Spinal cord (tissue), 10 donors: ENCODE measurements around the gene FAAP20. TPM values are rescaled to one million over a fixed set of nuclear protein-coding genes. Genes with fewer than 3 reads are reported as not detected.
"Not testable (repeated sequence)": the region's sequence is repeated elsewhere in the genome, so short reads cannot be mapped to it uniquely, and the experiment has no call there.

ENCODE experiments used
- DNase-seq, 6 donors: peaks; one replicate each; pipeline versions ENCODE4 v3.0.0 to v3.0.0-alpha.2; 2013 to 2015; ENCODE audit warnings: low spot score in 6 of 6, low read depth in 4 of 6
- H3K27ac ChIP-seq: one replicate; pipeline ENCODE4 v1.5.1; 2013; ENCODE audit warnings: low read depth, low read length, control low read depth
- H3K27me3 ChIP-seq: one replicate; pipeline ENCODE4 v1.6.1; 2013; ENCODE audit warnings: low read length; ENCODE audit not compliant: control insufficient read depth, insufficient read depth
- H3K36me3 ChIP-seq: one replicate; pipeline ENCODE4 v1.6.1; 2013; ENCODE audit warnings: low read length; ENCODE audit not compliant: control insufficient read depth, insufficient read depth
- H3K4me1 ChIP-seq: one replicate; pipeline ENCODE4 v1.6.1; 2013; ENCODE audit warnings: low read length; ENCODE audit not compliant: control insufficient read depth, insufficient read depth
- H3K4me3 ChIP-seq: one replicate; pipeline ENCODE4 v1.5.1; 2013; ENCODE audit warnings: low read depth, low read length, control low read depth
- H3K9me3 ChIP-seq: one replicate; pipeline ENCODE4 v1.6.1; 2013; ENCODE audit warnings: low read length; ENCODE audit not compliant: control insufficient read depth, insufficient read depth
- WGBS: methylation state at CpG from one replicate; pipeline ENCODE4 v1.1.5; 2013; ENCODE audit warnings: missing lambda C conversion rate; ENCODE audit not compliant: insufficient coverage; 5-methylcytosine and 5-hydroxymethylcytosine counted together
- polyA plus RNA-seq, 2 donors: library from polyadenylated mRNA; unstranded; fragments of 120-200 nt; gene quantifications; one replicate each; pipeline ENCODE4 v1.2.1, GENCODE V29; 2013; ENCODE audit not compliant: insufficient read length in 2 of 2
- total RNA-seq, 2 donors: library from RNA; depleted of rRNA in 1 of 2; stranded (reverse); fragments of 120-200 nt in 1 of 2; fragments of >200 nt in 1 of 2; gene quantifications; one replicate each; pipeline versions ENCODE4 v1.2.3 to v1.2.4, GENCODE V29; 2013 to 2014
- donor health status: healthy.

Gene FAAP20
- total and polyA plus RNA-seq, 4 donors = 15.5 to 96.8 (median 57.3) TPM

DNA sequence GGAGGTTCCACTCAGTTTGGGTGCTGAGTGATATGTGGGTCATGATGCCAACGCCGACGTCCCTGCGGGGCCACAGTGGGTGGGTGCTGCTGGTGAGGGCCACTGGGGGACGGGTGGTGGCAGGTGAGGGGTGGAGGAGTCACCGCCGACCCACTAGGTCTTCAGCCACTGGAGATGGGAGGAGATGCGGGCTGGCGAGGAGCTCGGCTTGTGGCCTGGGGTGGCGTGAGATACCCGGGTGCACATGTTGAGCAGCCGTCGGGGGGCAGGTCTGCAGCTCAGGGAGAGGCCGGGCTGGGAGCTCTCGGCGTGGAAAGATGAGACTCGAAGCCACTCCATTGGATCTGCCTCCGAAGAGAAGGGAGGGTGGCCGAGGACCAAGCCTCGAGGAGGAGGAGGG is 40.5 kb downstream of the FAAP20 start:
- no peak for DNase-seq
- no peak overlapping the region for H3K4me3 ChIP-seq
- H3K36me3 ChIP-seq = peaks cover 74% of the 10 kb centered on the region
- WGBS = 96% methylated on average over 20 of the region's 21 CpGs
- H3K9me3 ChIP-seq = no peaks in the 10 kb centered on the region
- H3K27ac ChIP-seq = no peak overlapping the region
- no peaks in the 10 kb centered on the region for H3K27me3 ChIP-seq
- H3K4me1 ChIP-seq = peaks cover 5% of the 10 kb centered on the region

DNA sequence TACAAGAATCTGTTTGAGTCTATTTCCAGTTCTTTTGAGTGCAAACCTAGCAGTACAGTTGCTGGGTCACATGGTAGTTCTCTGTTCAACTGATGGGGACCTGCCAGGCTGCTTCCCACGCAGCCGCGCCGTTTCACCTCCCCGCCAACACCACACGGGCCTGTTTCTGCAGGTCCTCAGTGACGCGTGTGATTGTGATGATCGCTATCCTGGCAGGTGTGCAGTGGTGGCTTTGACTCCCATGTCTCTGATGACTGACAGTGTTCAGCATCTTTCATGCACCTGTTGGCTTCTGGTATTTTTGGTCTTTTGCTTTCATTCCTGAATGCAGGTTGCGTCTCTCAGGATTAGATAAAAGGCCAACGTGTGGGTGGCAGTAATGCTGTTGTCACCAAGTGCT is 41.6 kb downstream of the FAAP20 start:
- WGBS = 96% methylated on average over 11 of the region's 11 CpGs
- Histone ChIP-seq H3K4me3 (no peak overlapping the region), H3K4me1 (peaks cover 5% of the 10 kb centered on the region), H3K36me3 (peaks cover 74% of the 10 kb centered on the region), H3K27me3 (no peaks in the 10 kb centered on the region), H3K27ac (no peak overlapping the region), H3K9me3 (no peaks in the 10 kb centered on the region)
- no peak for DNase-seq

DNA sequence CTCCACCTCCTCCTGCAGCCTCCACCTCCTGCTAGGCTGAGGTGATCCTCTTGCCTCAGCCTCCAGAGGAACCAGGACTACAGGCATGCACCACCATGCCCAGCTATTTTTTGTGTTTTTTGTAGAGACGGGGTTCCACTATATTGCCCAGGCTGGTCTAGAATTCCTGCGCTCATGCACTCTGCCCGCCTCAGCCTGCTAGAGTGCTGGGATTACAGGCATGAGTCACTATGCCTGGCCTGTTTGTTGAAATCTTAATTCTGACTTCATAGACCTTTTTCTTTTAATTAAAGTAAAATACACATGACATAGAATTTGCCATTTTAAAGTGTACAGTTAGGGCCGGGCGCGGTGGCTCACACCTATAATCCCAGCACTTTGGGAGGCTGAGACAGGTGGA is 42.7 kb downstream of the FAAP20 start:
- 93% methylated on average over 2 of the region's 6 CpGs for WGBS
- Histone ChIP-seq H3K4me3 (no peak overlapping the region), H3K36me3 (peaks cover 69% of the 10 kb centered on the region), H3K27ac (no peak overlapping the region), H3K27me3 (no peaks in the 10 kb centered on the region), H3K4me1 (peaks cover 5% of the 10 kb centered on the region), H3K9me3 (no peaks in the 10 kb centered on the region)
- no peak for DNase-seq

DNA sequence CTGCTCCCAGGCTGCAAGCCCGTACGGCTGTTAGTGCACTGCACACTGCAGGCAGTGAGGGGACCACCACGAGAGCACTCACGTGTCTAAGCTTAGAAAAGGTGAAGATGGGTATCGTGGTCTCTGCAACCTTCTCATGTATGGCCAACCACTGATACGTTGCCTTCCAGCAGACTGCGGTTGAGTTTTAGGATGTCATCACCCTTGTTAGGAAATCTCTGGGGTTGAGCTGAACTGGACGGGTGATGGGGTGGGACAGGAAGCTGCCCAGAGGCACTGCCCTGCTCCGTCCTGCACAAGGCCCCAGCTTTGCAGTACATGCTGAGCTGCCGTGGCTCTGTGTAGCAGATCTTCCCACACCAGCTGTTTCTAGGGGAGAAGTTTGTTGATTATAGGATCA is 43.3 kb downstream of the FAAP20 start:
- Histone ChIP-seq H3K4me1 (peaks cover 5% of the 10 kb centered on the region), H3K4me3 (no peak overlapping the region), H3K27me3 (no peaks in the 10 kb centered on the region), H3K36me3 (peaks cover 74% of the 10 kb centered on the region), H3K9me3 (no peaks in the 10 kb centered on the region), H3K27ac (no peak overlapping the region)
- no peak for DNase-seq
- 81% methylated on average over 10 of the region's 10 CpGs for WGBS

DNA sequence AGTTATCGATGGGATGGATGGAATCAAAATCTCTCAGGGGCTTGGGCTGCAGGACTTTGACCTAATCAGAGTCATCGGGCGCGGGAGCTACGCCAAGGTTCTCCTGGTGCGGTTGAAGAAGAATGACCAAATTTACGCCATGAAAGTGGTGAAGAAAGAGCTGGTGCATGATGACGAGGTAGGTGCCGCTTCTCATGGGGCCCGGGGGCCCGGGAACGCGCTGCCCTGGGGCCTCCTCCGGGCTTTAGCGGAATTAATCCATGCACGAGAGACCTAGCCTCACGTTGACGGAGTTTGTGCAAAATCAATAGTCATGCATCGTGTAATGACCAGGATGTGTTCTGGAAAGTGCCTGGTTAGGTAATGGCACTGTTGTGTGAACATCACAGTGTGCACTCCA is 43.8 kb downstream of the FAAP20 start:
- WGBS = 89% methylated on average over 16 of the region's 19 CpGs

DNA sequence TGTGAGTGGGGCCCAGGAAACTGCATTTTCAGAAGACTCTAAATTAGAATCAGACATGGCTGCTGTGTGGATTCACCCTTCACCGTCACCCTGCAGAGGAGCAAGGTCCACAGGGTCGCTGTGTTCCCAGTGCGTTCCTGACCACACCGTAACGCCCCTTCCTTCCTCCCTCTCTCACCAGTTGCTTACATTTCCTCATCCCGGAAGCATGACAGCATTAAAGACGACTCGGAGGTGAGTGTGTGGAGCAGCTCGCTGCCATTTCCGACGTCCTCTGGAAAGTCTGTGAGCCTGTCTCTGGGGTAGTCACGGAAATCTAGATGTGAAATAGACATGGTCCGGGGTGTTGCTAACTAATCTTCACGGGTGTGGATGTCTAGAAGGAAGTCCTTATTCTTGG is 45.9 kb downstream of the FAAP20 start:
- peaks cover 81% of the 10 kb centered on the region for H3K36me3 ChIP-seq
- H3K9me3 ChIP-seq = no peaks in the 10 kb centered on the region
- DNase-seq = no peak
- no peak overlapping the region for H3K27ac ChIP-seq
- WGBS = 88% methylated on average over 8 of the region's 14 CpGs
- H3K4me3 ChIP-seq = no peak overlapping the region
- H3K4me1 ChIP-seq = peaks cover 5% of the 10 kb centered on the region
- no peaks in the 10 kb centered on the region for H3K27me3 ChIP-seq

More for the DNA sequence above, 43.8 kb downstream of the FAAP20 start:
- H3K36me3 ChIP-seq = peaks cover 78% of the 10 kb centered on the region
- H3K27ac ChIP-seq = no peak overlapping the region
- no peak for DNase-seq
- peaks cover 5% of the 10 kb centered on the region for H3K4me1 ChIP-seq
- no peaks in the 10 kb centered on the region for H3K27me3 ChIP-seq
- H3K4me3 ChIP-seq = no peak overlapping the region
- H3K9me3 ChIP-seq = no peaks in the 10 kb centered on the region

DNA sequence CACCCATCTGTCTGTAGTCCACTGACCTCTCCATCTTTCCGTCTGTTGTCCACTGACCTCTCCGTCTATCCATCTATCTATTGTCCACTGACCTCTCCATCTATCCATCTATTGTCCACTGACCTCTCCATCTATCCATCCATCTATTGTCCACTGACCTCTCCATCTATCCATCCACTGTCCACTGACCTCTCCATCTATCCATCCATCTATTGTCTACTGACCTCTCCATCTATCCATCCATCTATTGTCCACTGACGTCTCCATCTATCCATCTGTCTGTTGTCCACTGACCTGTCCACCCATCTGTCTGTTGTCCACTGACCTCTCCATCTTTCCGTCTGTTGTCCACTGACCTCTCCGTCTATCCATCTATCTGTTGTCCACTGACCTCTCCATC is 46.7 kb downstream of the FAAP20 start:
- H3K36me3 ChIP-seq = peaks cover 74% of the 10 kb centered on the region

DNA sequence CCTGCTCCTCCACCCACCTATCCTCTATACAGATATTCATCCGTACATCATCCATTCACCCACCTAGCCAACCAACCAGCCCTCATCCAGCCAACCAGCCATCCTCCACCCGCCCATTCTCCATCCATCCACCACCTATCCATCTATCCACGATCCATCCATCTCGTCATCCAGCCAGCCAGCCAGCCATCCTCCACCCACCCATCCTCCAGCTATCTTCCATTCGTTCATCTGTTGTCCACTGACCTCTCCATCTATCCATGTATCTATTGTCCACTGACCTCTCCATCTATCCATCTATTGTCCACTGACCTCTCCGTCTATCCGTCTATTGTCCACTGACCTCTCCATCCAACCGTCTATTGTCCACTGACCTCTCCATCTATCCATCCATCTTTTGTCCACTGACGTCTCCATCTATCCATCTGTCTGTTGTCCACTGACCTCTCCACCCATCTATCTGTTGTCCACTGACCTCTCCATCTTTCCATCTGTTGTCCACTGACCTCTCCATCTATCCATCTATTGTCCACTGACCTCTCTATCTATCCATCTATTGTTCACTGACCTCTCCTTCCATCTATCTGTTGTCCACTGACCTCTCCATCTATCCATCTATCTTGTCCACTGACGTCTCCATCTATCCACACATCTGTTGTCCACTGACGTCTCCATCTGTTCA is 47.6 kb downstream of the FAAP20 start:
- H3K4me3 ChIP-seq = no peak overlapping the region
- H3K27me3 ChIP-seq = no peaks in the 10 kb centered on the region
- no peaks in the 10 kb centered on the region for H3K9me3 ChIP-seq
- peaks cover 5% of the 10 kb centered on the region for H3K4me1 ChIP-seq
- no peak for DNase-seq
- peaks cover 78% of the 10 kb centered on the region for H3K36me3 ChIP-seq
- H3K27ac ChIP-seq = no peak overlapping the region
- WGBS = 95% methylated on average over 11 of the region's 11 CpGs

More for the DNA sequence above, 46.7 kb downstream of the FAAP20 start:
- H3K9me3 ChIP-seq, H3K27ac ChIP-seq, H3K27me3 ChIP-seq, H3K4me3 ChIP-seq, H3K4me1 ChIP-seq, DNase-seq: not testable (repeated sequence)
- 88% methylated on average over 5 of the region's 5 CpGs for WGBS

DNA sequence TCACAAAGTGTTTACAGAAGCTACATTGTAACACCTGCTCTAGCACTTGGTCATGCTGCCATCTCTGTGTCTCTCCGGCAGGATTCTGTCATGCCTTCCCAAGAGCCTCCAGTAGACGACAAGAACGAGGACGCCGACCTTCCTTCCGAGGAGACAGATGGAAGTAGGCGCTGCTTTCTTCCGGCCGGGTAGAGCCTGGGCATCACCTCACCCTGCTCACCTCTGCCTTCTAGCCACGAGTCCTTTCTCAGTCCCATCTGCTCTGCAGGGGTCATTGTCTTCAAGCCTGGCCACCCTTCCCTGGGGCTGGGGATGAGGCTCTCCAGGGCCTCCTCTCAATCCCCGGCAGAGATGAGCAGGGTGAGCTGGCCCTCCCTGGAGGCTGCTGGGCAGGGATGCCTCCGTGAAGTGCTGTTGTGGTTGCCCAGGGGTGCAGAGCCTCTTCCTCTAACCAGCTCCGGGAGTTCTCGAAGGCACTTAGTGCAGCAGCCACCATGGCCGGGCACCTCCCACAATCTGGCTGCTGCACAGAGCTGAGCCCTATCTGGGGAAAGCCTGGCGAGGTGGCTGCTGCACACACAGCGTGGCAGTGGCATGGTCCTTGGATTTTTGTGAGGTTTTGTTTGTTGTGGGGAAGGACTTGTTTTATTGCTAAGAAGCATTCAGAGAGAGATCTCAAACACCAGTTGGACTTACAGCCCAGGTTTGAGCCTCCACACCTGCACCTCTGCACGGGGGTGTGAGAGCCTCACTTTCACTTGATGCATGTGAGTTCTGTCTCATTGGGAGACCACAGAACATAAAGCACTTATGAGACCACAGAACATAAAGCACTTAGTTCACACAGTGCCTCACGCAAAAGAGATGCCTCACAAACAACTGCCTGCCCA is 48.4 kb downstream of the FAAP20 start:
- Histone ChIP-seq H3K4me3 (no peak overlapping the region), H3K36me3 (peaks cover 71% of the 10 kb centered on the region), H3K9me3 (no peaks in the 10 kb centered on the region), H3K27me3 (no peaks in the 10 kb centered on the region), H3K4me1 (peaks cover 5% of the 10 kb centered on the region), H3K27ac (no peak overlapping the region)
- DNase-seq = no peak
- WGBS = 96% methylated on average over 19 of the region's 19 CpGs
